Activated T-cell treated with anti-CD3 and anti-CD28 coated beads, Interleukin-2, amount 50 U/mL, for 24 hours (primary cell): ENCODE data around the gene RUNX1.

Experiments
- DNase-seq: peaks from one replicate; pipeline ENCODE4 v3.0.0-alpha.2; 2020
- H3K27ac Mint-ChIP-seq: 2 replicates; pipeline ENCODE4 v1.8.0; 2020; ENCODE audit warnings: mild to moderate bottlenecking, mixed read lengths
- H3K27me3 Mint-ChIP-seq: 2 replicates; pipeline ENCODE4 v1.8.0; 2020; ENCODE audit warnings: mixed read lengths
- H3K36me3 Mint-ChIP-seq: 2 replicates; pipeline ENCODE4 v1.8.0; 2020; ENCODE audit warnings: low read depth, mixed read lengths
- H3K4me1 Mint-ChIP-seq: 2 replicates; pipeline ENCODE4 v1.8.0; 2020; ENCODE audit warnings: low read depth, mixed read lengths
- H3K4me3 Mint-ChIP-seq: 2 replicates; pipeline ENCODE4 v1.8.0; 2020; ENCODE audit warnings: mild to moderate bottlenecking, moderate library complexity, mixed read lengths
- H3K9me3 Mint-ChIP-seq: 2 replicates; pipeline ENCODE4 v1.8.0; 2020; ENCODE audit warnings: mixed read lengths

Gene RUNX1

DNA sequence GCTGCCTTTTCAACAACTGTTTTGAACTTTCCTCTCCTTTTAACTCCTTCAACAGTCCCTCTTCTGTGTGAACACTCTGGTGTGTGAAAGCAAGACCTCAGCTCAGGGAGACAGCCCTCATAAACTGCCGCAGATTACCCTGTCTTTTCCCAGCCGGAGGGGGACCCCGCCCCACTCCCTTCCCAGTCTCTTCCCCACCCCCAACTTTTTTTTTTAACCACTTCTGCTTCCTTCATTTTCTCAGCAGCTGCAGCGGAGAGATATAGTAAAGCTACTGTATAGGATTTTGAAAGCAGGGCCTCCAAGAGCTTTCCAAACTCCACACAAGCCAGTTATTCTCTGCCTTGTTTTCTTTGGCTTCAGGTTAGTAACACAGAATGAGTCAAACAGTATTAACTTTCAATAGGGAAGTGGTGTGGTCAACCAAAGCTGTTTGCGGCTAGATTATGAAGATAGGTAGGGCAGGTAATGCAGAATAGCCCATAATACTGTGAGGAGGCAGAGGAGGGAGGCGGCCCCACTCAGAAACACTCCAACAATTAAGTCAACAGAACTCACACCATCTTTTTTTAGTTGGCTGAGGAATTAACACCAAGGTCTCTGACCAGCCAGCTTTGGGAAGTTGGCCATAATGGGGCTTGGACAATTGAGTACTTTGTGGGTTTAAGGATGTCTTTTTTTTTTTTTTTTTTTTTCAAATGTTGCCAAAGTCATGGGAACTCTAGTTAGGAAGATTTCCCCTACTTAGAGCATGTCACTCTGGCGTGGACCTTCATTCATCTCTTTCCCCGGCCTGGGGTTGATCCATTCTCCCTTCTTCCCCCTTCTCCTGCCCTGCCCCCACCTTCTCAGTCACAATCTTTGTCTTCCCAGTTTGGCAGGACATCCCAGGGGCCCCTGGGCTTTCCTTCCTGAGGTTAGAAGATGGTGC is 203.3 kb downstream of the RUNX1 start:
- peaks cover 84% of the 10 kb centered on the region for H3K36me3 Mint-ChIP-seq
- DNase-seq, result no peak
- no peaks in the 10 kb centered on the region for H3K9me3 Mint-ChIP-seq
- H3K4me3 Mint-ChIP-seq, result no peak overlapping the region
- H3K27me3 Mint-ChIP-seq, result no peaks in the 10 kb centered on the region
- H3K4me1 Mint-ChIP-seq, result peaks cover 47% of the 10 kb centered on the region
- H3K27ac Mint-ChIP-seq, result peak overlapping the region; percentile 69

DNA sequence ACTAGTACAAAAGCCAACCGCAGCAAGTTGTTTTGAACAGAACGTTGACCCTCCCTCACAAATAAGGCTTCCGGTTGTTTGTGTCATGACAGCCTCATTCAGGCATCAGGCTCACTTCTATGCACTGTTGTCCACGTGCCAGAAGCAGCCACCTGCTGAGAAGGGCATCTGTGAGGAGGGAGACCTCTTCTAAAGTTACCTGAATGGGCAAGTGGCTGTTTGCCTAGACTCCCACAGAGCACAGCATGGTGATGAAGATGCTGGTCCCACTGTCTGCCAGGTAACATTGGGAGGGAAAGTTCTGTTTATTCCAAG is 204.2 kb downstream of the RUNX1 start:
- Mint-ChIP-seq H3K27me3 (no peaks in the 10 kb centered on the region), H3K36me3 (peaks cover 85% of the 10 kb centered on the region), H3K4me3 (no peak overlapping the region), H3K4me1 (peaks cover 54% of the 10 kb centered on the region), H3K27ac (peak overlapping the region; percentile 80), H3K9me3 (no peaks in the 10 kb centered on the region)
- no peak for DNase-seq

DNA sequence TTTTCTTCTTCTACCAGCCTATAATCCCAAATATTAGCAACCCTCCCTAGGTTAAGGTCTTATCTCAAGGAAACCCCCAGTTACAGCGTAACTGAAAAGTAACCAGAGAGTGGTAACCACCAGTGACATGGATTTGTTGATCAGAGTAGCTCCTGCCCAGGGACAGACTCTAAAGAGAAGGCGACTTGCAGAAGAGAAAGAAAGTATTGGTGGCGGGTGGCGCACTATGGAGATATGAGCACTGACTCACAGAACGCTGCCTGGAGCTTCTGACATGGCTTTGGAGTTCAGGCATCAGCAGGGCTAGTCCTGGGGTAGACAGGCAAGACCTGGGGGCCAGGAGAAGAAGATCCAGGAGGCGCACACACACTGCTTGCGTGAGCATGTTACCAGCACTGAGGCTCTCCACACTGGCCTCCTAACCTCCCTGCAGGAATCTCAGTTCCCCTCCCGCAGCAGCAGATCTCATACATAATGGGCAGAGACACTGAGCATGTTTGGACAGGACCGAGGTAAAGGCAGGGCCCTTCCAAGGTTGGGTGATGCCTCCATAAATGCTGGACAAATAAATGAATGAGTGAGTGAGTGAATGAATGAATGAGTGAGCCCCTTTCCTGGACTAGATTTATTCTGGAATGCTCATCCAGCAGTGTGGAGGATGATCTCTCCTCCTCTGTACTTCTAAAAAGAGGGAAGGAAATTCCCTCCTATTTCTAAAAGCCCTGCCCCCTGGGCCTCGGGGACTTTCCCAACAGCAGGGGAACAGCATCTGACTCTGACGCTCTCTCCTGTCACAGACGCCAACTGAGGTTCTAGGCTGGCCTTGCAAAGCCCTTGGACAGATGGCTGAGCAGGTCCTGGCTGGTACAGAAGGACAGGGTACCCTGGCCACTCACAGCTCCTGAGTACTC is 204.8 kb downstream of the RUNX1 start:
- Mint-ChIP-seq H3K27ac (peak overlapping the region; percentile 80), H3K36me3 (peaks cover 88% of the 10 kb centered on the region), H3K4me3 (no peak overlapping the region), H3K9me3 (no peaks in the 10 kb centered on the region), H3K27me3 (no peaks in the 10 kb centered on the region), H3K4me1 (peaks cover 61% of the 10 kb centered on the region)
- no peak for DNase-seq

DNA sequence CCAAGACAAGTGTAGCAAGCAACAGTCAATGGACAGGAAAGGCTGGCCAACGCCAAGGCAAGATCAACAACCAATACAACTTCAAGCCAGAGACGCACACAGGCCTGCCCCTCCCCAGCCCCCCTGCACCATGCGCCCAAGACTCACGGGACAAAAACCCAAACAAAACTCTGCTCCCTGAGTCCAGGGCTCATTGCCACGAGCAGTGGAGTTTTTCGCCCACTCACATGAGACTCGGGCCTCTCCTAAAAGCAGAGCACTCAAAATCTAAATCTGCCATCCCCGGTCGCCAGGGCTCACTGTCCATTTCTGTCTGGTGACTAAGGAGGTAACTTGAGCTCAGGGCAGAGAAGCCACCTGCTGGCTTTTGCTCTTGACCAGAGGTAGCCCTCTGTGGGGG is 205.5 kb downstream of the RUNX1 start:
- Mint-ChIP-seq H3K27me3 (no peaks in the 10 kb centered on the region), H3K4me1 (peaks cover 66% of the 10 kb centered on the region), H3K9me3 (no peaks in the 10 kb centered on the region), H3K27ac (peak overlapping the region; percentile 11), H3K36me3 (peaks cover 89% of the 10 kb centered on the region), H3K4me3 (no peak overlapping the region)
- DNase-seq, result no peak

DNA sequence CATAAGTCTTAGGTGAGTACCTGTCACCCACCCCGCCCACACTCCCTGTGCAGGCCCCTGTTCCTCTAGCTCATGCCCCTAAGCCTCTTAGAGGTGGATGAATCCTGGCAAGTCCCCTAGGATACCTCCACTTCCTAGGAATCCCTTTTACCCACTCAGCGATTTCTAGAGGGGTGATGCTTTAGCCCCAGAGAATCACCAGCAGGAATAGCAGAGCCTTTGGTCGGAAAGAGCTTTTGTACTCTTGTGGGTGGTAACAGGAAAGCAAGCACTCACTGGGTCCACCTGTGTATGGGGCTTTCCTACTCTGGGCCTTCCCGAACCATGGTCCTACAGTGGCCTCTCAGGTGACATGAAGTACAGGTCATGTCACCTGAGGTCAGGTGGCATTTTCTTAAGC is 207.9 kb downstream of the RUNX1 start:
- H3K27me3 Mint-ChIP-seq, result no peaks in the 10 kb centered on the region
- H3K9me3 Mint-ChIP-seq, result no peaks in the 10 kb centered on the region
- no peak overlapping the region for H3K4me3 Mint-ChIP-seq
- no peak for DNase-seq
- H3K27ac Mint-ChIP-seq, result no peak overlapping the region
- peaks cover 74% of the 10 kb centered on the region for H3K4me1 Mint-ChIP-seq
- H3K36me3 Mint-ChIP-seq, result peaks cover 92% of the 10 kb centered on the region

DNA sequence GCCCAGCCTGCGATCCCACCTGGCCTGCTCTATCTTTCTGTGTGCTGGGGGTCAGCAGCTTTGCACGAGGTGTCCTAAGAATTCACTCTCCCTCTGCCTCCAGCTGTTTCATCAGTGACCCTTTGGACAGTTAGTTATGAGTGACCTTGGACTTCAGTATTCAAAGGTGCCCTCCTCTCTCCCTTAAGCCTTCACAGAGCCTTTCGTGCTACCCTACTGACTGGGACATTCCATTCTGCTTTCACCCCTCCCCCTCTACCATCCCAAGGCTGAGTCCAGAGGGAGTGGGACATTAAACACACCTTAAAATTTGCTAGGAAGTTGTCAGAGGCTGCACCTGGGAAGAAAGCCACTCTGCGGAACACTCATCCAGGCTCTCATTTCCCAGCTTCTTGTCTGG is 208.4 kb downstream of the RUNX1 start:
- no peaks in the 10 kb centered on the region for H3K27me3 Mint-ChIP-seq

DNA sequence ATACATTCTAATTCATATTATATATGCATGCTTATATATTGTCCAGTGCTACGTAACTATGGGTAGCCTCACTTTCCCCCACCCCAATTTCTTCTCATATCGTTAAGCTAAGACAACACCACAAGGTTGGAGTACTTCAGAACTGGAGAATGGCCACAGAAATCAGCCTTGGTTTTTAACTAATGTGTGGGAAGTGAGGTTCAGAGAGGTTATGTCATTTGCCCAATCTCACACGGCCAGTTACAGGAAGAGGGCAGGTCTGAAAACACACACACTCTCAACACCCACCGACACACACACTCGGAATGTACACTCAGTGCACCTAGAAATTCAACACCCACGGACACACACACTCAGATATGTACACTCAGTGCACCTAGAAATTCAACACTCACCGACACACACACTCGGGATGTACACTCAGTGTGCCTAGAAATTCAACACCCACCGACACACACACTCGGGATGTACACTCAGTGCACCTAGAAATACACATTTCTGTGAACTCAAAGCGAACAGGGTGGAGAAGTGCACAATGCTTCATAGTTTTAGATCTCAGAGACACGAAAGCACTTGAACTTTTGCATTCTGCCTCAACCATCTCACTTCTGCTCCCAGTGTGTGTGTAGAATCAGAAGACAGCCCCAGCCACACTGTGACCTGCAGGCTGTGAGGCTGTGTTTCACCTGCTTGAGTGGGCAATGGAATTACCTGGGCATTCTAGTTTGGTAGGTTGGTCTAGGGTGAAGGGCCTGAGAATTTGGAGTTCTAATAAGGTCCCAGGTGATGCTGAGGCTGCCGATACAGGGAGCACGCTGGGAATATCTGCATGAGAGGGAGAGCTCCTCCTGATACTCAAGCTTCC is 209.9 kb downstream of the RUNX1 start:
- Mint-ChIP-seq H3K4me1 (peaks cover 73% of the 10 kb centered on the region), H3K4me3 (no peak overlapping the region), H3K27me3 (no peaks in the 10 kb centered on the region), H3K27ac (peak overlapping the region; percentile 52), H3K36me3 (peaks cover 92% of the 10 kb centered on the region), H3K9me3 (no peaks in the 10 kb centered on the region)
- no peak for DNase-seq

More for the DNA sequence above, 208.4 kb downstream of the RUNX1 start:
- no peak for DNase-seq
- peaks cover 74% of the 10 kb centered on the region for H3K4me1 Mint-ChIP-seq
- no peak overlapping the region for H3K4me3 Mint-ChIP-seq
- H3K36me3 Mint-ChIP-seq, result peaks cover 92% of the 10 kb centered on the region
- peak overlapping the region; percentile 52 for H3K27ac Mint-ChIP-seq
- no peaks in the 10 kb centered on the region for H3K9me3 Mint-ChIP-seq

DNA sequence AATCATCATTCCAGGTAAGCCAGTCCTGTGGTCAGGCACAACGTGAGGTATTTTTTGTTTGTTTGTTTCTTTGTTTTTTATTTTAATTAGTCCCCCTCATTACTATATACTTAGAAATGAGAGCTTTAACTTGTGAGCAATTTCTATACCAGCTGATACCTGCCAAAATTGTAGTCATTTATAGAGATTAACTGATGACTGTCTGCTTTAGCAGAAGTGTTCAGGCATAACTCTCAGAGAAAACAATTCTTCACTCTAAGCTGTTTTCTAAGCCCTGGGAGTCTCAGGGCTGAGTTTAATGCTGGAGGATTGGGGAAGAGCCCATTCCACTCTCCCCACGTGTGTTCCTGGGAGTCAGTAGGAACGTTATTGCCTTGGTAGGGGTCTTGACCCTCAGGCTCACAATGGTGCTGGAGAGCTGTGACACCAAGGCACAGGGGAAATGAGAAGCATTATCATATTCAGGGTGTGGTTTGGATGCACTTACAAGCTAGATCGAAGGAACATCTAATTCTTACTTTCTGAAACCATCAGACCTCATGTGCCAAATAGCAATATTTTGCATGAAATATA is 212.1 kb downstream of the RUNX1 start:
- H3K4me3 Mint-ChIP-seq, result no peak overlapping the region
- H3K4me1 Mint-ChIP-seq, result peaks cover 68% of the 10 kb centered on the region
- H3K36me3 Mint-ChIP-seq, result peaks cover 99% of the 10 kb centered on the region
- no peaks in the 10 kb centered on the region for H3K27me3 Mint-ChIP-seq
- no peaks in the 10 kb centered on the region for H3K9me3 Mint-ChIP-seq
- H3K27ac Mint-ChIP-seq, result peak overlapping the region; percentile 69
- no peak for DNase-seq

DNA sequence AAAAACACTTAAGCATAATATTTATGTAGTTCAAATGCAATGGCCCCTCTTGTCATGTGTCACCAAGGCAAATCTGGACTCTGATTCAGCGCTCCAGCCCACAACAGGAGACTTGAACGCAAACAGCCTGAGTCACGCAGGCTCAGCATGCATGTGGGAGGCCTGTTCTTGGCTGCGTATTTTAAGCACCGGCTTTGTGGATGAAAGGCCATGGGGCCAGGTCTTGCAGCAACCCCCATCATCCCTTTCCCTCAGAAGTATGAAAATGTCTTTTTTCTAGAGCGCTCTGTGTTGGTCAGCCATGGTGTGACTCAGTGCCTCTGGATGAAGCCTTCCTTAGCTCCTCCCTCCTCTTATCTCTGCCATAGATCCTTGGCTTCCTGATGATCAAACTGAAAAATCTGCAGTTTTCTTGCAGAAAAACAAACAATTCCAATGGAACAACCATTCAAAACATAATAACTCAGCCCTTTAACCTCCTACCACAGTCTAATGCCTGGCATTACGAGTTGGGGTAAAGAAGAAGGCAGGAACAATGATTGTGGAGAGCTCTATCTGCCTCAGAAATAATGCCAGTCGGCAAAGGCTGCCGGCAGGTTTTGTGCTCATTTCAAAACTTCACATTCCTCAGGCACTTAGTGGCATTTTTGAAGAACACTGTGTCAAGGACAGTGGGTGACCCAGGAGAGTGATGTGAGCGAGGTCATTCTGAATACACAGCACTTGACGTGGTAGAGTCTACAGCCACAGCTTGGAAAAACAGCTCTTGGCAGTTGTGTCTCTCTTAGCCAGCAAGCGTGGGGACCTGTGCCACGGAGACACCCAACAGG is 212.8 kb downstream of the RUNX1 start:
- Mint-ChIP-seq H3K27me3 (no peaks in the 10 kb centered on the region), H3K27ac (peak overlapping the region; percentile 51), H3K9me3 (no peaks in the 10 kb centered on the region), H3K4me1 (peaks cover 64% of the 10 kb centered on the region), H3K36me3 (peaks cover 99% of the 10 kb centered on the region), H3K4me3 (no peak overlapping the region)
- peak; percentile 55 for DNase-seq

DNA sequence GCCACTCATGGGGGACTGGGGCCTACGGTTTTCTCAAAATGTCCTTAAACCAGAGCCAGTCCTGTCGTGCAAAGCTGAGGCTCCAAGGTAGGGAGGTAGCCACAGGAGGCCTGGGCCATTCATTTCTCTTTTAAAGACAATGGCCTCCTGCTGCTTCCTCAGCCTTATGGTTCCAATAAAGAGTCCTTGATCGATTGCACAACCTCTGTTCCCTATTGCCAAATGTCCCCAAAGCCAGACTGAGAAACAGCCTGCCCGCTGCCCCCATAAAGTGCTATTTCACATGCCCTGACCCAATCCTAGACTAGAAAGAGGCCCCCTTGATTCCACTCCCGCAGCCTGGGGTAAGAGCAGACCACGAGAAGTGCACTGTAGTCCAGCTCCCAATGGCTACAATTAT is 213.6 kb downstream of the RUNX1 start:
- Mint-ChIP-seq H3K27me3 (no peaks in the 10 kb centered on the region), H3K9me3 (no peaks in the 10 kb centered on the region), H3K36me3 (peaks cover 99% of the 10 kb centered on the region), H3K4me3 (no peak overlapping the region), H3K4me1 (peaks cover 61% of the 10 kb centered on the region), H3K27ac (peak overlapping the region; percentile 73)
- no peak for DNase-seq

DNA sequence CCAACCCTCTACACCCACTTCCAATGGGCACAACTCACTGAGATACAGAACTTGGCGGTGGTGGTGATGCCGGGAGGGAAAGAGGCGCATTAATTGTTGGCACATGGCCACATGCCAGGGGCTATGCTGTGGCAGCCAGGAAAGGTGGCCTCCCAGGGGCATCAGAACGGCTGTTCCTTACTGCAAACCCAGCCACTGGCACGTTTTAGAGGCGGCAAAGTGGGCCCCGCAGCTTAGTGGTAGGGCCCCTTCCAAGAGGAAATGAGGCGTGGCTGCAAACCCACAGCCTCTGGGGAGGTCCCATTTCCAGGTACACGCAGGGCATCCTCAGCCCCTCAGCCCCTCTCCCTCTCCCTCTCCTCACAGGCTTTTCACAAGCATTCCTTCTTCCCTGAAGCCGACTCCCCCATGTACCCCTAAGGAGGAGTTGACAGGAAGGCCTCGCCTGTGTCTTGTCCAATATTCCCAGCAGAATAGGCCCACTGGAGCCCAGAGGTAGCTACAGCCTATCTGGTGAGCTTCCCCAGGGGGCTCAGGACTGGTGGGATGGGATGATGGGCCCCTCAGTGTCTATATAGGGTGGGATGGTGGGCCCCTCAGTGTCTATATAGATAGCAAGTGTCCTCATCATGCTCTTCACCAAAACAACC is 214.1 kb downstream of the RUNX1 start:
- Mint-ChIP-seq H3K27me3 (no peaks in the 10 kb centered on the region), H3K9me3 (no peaks in the 10 kb centered on the region), H3K36me3 (peaks cover 99% of the 10 kb centered on the region), H3K4me3 (no peak overlapping the region), H3K4me1 (peaks cover 55% of the 10 kb centered on the region), H3K27ac (peak overlapping the region; percentile 73)
- no peak for DNase-seq

DNA sequence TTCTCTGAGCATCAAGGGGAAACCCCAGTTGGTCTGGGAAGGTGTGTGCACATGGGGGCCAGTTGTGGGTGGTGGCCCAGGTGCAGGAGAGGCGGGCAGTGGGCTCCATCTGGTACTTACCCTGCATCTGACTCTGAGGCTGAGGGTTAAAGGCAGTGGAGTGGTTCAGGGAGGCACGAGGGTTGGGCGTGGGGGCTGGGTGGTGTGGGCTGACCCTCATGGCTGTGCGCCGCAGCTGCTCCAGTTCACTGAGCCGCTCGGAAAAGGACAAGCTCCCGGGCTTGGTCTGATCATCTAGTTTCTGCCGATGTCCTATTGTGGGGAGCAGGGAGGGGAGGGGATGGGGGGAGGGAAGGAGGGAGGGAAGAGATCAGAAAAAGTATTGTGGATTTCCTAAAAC is 214.8 kb downstream of the RUNX1 start:
- Mint-ChIP-seq H3K27ac (no peak overlapping the region), H3K27me3 (no peaks in the 10 kb centered on the region), H3K9me3 (no peaks in the 10 kb centered on the region), H3K4me3 (no peak overlapping the region), H3K36me3 (peaks cover 99% of the 10 kb centered on the region), H3K4me1 (peaks cover 49% of the 10 kb centered on the region)
- DNase-seq, result no peak

DNA sequence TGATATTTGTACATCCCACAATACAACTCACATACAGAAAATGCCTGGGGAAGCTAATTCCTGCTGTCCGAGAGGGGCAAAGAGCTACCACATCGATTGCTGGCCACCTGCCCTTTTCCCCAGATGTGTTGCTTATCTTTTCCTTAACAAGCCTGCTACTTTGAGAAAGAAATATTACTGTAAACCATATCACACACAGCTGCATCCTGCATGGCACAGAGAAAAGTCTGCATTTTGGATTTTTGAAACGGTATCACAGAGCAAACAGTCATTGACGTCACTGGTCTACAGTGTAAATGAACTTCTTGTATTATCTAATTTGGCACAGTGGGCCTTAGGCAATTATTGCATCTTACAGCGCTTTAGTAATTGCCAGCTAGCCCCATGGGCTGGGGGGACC is 215.6 kb downstream of the RUNX1 start:
- no peak overlapping the region for H3K4me3 Mint-ChIP-seq
- no peak for DNase-seq
- peaks cover 42% of the 10 kb centered on the region for H3K4me1 Mint-ChIP-seq
- H3K36me3 Mint-ChIP-seq, result peaks cover 100% of the 10 kb centered on the region
- H3K27me3 Mint-ChIP-seq, result no peaks in the 10 kb centered on the region
- H3K27ac Mint-ChIP-seq, result no peak overlapping the region
- peaks cover under 1% of the 10 kb centered on the region for H3K9me3 Mint-ChIP-seq
